ENCODE data around the gene CCDC12.

Gene CCDC12

DNA sequence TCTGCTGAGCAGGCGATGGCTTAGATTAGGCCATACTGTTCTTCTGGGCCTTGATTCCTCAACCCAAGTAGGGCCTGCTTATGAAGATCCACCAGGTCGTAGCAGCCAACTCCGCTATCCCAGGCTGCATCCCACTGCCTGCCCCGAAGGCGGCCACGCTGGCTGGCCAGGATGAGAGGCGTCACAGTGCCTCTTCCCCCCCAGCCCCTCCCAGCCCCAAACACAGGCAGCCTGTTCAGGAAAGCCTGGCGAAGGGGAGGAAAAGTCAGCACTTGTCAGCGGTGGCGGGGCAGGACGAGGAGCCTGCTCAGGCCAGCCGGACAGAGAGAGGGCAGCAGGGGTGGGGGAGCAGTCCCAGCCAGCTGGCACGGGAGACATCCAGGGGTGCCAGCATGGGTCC, 87.8 kb downstream of the CCDC12 start:
- no peak for DNase-seq

DNA sequence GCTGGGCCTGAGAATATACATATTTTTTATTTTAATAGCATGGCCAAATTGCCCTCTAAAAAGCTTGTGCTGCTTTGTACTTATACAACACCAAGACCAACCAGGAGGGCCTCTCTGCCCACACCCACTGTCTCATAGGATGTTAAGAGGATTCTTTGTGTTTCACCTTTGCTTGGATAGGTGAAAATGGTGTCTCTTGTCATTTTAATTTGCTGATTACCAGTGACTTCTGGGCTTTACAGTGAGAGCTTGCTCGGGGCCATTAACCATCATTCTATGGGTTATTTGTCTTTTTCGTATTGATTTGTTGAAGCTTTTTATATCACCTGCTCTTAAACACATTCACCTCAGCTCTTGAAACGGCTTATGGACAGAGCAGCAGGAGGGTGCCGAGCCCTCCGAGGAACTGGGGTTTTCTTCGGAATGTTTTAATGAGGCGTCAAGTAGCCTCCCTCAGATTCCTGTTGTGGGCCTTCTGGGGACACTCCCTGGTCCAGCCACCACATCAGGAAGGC, 88.5 kb downstream of the CCDC12 start:
- DNase-seq, result no peak

DNA sequence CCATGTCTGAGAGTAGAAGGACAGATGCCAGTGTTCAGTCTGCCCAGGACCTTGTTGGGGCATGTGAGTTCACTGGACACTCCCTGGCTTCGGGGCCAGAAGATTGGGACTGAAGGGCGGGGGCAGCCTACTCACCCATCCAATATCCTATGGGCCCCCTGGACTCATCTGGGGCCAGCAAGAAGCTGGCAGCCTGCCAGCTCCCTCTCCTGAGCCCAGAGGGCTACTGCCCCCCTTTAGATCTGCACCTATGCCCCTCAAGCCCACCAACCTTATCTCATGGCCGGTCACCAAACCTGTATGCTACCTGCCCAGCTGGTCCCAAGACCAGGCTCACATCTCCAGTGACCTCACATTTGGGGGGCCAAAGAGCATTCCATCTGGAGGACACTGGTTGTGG, 90.9 kb downstream of the CCDC12 start:
- no peak for DNase-seq

DNA sequence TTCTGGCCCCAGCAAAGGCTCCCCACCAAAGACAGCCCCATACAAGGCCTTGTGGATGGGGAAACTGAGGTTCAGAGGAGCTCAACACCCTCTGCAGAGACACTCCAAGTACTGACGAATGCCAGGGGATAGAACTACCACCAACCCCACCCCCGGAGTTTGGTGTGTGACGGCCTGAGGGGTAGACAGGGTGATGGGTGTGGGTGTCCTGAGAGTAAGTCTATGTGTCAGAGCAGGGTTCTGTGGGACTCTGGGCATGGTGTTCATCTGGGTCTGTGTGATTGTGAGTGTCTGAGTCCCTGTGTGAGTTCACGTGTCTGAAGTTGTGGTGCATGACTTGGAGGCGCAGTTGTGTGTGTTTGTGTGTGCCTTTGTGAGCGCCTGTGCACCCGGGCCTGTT, 91.6 kb downstream of the CCDC12 start:
- no peak for DNase-seq

DNA sequence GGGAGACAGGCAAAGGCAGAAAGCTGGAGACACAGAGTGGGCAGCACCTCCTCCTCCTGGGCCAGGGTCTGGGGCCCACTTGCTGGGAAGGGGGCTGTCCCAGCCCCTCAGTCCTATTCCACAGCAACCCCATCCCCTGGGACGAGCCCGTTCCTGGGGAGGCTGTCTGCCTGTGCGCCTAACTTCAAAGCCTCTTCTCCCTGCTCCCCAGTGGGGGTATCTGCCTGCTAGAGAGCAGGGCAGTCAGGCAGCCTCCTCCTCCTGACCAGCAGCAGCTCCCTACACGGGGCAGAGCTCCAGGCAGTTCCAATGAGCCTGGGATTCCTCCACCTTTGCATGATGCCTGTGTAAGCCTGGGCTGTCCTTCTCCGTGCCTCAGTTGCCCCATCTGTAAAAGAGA, 92.1 kb downstream of the CCDC12 start:
- DNase-seq, result no peak

DNA sequence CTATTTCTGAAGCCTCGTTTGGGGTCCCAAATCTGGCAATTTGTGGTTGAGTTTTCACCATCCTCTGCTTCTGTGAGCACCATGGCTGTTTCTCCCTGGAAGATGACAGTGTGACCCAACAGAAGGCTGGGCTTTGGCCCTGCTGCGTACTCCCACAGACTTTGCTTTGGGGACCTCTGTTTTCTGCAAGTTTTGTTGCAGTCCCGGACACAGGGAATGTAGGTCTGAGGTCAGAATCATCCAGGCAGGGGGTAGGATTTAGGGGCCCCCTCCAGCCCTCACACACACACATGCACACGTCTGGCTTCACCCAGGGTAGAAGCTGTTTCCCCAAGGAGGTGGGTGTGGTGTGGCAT, 92.7 kb downstream of the CCDC12 start:
- no peak for DNase-seq

DNA sequence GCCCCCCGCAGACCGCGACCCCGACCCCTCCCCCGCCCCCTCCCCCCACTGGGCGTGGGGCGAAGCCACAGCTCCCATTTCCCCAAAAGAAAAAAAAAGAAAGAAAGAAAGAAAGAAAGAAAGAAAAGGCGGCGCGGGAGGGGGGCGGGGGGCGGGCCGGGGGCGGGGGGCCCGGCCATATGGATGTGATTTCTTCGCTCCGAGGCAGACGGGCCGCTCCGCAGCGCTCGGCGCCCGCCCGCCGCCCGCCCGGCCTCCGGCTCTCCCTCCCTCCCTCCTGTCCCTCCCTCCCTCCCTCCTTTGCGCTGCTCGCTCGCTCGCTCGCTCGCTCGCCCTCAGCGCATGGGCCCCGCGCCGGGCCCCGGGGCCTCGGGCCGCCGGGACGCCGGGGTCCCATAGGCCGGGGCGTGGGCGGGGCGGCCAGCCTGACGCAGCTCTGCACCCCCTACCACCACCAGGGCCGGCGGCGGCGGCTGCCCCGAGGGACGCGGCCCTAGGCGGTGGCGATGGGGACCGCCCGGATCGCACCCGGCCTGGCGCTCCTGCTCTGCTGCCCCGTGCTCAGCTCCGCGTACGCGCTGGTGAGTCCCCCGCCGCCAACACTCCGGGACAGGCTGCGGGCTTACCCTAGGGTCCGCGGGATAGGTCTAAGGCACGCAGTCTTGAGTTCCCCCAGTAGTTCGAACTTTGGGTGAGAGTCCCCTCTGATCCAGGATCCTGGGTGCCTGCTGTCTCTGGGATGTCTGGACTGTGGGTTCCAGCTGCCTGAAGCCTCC, 93.3 kb downstream of the CCDC12 start:
- no peak for DNase-seq

DNA sequence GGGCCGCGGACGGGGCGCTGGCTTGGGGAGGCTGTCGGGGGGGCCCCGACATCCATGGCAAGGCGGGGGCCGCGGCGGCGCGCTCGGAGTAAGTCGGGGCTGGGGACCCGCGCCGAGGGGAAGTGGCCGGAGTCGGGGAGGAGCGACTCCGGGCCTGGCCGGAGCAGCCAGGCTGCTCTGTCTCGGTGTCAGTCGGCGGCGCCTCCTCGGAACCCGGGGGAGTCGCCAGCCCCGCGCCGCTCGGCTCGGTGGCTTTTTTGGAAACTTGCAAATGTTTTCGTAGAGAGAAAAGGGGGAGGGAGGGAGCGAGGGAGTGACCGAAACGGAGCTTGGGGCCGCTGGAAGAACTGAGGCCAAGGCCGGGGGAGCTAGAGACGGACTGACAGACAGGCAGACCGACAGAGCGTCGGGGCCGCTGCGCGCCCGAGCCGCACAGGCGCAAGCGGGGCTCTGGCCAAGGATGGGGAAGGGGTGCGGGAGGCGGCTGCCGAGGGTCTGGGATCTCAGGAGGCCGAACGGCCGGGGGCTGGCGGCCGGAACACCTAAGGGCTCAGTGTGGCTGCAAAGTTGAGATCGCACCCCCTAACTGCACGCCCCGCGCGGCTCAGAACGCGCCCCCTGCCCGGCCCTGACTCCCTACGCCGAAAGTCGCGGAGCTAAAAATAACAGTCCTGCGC, 94.0 kb downstream of the CCDC12 start:
- no peak for DNase-seq

DNA sequence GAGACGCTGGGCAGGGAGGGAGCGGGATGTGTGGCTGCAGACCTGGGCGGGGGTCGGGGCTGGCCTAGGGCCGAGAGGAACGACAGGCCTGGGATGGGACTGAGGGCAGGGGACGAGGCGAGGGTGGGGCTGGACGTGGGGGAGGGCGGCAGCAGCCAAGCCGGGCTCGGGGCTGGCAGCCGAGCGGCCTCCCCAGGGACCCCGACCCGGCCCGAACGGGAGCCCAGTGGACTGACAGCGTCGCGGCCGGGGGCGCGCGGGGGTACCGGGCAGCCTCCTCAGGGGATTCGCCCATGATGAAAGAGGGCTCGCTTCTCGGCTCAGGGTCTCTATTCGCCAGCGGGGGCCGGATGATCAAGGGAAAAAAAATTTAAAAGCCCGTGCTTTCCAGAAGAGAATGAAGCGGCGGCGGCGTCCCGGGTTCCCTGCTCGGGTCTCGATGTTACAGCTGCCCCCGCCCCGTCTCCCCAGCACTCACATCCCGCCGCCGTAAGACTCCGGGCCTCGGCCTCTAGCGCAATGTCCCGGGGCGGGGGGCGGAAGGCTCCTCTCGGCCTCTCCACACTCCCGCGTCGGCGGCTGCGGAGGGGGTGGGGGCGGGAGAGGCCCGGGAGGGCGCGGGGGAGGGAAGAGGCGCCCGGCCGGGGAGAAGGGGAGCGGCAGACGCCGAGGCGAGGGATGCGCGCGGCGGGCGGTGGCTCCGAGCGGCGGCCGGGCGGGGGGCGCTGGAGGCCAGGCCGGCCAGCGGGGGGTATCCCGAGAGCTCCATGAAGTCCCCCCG, 94.8 kb downstream of the CCDC12 start:
- peak; percentile 36 for DNase-seq

DNA sequence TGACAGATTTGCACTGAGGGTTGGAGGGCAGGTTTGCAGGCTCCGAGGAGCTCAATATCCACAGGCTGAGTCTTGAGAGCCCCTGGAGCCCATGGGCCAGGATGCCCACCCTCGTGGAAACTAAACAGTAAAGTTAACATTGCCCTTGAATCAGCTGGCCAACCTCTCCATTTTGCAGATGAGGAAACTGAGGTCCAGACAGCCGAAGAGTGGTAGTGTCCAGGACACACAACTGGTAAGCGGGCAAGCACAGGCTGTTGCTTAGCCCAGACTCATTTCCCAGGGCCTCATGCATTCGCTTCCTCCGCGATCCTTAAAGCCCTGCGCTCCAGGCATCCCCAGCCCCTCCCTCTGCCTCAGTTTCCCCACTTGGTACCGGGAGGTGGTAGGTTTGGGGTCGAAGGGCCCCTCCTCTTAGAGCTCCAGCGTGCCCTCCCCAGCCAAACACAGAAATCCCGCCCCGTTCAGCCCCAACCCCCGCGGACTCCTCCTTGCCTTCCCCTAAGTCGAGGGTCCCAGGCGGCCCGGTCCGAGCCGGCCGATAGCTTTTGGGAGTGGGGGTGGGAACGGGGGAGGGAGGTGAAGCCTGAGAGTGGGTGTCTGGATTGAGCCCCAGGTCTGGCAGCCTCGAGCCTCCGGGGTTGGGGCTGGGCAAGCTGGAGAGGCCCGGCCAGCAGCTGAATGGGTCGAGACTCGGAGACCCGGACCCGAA, 95.5 kb downstream of the CCDC12 start:
- no peak for DNase-seq

DNA sequence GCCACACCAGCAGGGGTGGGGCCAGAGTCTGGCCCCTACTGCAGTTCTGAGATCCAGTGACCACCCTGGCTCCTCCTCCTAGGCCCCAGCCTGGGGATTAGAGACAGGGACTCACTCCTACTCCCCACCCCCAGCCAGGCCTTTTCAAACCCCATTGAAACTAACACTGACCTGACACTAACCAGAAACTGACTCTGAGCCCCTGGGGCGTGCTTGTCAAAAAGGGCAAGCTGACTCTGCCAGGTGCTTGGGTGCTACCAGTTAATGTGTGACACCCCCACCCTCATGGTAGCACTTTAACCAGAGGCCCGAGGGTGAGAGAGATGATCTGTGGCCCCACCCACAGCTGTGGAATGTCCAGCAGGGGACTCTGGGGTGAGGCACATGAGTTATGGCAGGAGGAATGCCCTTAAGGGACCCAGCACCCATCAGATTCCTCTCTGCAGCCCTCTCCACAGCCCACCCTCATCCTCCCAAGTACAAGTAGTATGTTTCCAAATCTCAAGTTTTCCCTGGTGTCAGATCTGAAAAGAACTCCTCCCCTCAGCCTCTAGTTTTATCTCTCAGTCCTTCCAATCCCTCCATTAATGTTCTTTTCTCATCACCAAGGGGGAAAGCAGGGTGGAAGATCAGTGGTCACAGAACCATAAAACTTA, 97.6 kb downstream of the CCDC12 start:
- no peak for DNase-seq

DNA sequence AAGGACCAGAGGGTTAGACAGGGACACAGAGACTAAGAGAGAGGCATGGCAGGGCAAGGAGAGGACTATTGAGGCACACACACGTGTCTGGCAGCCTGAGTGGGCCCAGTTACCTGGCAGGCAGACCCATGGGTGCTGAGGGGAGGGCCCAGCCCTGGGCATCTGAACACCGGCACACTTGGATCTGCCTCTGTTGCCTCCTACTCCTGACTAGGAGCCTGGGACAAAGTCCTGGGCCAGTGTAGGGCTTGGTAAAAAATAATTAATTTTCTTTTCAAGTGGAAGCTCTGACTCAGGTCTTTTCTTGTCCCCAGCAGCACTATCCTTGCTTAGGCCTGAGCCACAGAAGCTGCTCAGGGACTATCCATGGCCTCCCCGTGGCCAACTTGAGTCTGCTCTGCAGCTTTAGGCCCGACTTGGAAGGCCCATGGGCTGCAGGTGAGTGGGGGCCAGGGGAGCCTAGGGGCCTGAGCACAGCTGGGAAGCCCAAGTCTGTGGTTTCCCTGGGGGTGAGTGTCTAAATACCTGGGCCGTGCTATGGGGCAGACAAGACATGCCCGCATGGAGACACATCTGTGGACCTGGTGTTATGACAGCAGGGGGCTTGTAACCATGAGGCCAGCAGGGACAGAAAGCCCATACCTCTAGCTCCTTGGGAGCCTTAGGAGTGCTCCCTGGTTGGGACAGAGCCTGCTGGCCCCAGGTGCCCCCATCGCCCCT, 99.0 kb downstream of the CCDC12 start, which contains the start of gene PTH1R:
Gene PTH1R, plus strand, starts transcription at position 316 of the 720 bp plus-strand sequence. CDS start 5,839 bp downstream, outside the sequence.
- no peak for DNase-seq

DNA sequence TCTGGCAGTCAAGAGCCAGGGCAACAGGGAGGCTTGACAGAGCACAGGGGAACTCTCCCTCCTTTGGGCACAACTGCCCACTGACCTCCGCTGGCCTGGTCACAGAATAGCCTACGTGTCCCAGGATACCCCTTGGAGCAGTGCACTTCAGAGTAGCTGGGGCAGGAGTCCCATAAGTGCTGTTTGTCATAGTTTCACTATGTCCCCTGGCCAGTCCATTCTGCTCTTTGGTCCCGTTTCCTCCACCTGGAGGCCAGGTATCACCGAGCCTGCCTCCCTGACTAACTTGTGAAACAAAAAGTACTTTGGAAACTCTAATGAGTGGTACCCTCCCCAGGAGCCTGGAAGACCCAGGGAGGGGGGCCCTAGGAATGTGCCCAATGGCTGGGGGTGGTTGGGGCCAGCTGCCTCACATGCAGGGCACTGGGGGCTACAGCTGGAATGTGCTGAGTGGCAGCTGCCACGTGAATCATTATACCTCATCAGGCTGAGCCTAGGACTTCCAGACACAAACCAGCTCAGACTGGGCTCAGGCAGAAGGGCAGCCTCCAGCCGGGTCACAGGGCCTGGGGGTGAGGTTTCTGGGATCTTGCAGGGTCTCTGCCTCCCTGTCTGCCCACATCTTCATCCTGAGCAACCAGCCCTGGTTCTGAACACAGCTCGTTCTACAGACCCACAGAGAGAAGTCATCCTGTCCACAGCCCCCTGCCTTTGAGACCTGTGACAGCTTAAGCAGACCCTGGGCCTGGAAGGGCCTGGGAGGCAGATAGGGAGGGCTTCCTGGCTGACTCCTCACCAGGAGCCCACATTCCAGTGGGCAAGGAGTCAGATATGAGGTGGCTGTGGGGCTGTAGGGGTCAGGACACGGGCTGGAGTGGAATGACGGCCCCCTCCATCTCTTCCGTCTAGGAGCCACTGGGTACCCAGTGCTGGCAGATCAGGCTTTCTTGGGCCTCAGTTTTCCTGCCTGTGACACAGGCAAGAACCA, 99.9 kb downstream of the CCDC12 start:
- no peak for DNase-seq

DNA sequence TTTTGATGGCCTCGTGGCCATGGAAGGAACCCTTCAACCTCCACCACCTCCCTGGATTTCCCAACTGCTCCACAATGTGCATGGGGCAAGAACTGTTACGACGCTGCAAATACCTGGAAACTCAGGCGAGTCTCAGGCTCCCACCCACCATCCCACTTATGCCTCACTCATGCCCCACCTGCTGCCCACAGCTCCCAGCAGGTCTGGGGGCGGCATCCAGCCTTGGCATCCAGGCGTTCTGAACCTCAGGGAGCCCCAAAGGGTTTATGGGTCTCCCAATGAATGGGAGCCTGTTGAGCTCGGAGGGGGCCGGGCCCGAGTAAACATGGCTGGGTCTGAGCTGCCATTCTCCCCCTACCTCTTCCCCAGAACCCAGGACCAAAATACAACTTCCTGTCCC, 101.0 kb downstream of the CCDC12 start:
- DNase-seq, result no peak

DNA sequence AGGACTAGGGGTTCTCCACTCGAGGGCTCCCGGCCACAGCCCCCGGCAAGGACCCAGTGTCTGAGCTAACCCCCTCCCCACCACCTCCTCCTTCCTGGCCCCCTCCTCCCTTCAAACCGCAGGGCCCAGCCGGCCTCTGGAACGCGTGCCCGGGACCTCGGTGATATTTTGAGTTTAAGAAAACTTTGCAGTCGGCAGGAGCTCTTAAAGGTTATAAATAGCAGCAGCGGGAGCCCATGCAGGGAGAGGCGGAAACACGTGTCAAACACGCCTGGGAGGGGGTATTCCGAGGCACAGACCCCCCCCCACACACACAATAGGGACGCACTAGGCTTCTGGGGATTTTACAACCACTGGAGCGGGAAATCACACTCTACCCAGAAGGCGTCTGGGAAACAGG, 102.1 kb downstream of the CCDC12 start:
- DNase-seq, result no peak

DNA sequence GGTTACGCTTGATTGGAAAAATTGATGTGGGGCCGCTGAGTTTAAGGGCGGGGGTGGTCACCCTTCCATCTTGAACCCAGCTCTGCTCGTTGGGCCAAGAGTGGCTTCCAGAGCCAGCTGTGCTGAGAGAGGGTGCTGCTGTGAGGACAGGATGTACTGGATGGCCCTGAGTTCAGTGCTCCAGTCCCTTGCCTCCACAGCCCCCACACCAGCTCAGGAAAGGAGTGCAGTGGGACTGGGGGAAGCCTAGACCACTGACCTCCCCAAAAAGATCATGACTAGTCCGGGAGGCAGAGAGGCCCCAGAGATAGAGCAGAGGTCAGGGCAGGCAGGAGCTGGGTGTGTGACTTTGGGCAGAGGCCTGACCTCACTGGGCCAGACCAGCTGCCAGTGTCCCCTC, 103.0 kb downstream of the CCDC12 start:
- no peak for DNase-seq

Measured in activated naive CD4-positive, alpha-beta T cell treated with anti-CD3 and anti-CD28 coated beads, Interleukin-2, amount 50 U/mL, for 16 hours (primary cell).